ENCODE results near the gene WASHC2A. TPM values are rescaled to one million over a fixed set of nuclear protein-coding genes. Genes with fewer than 3 reads are reported as not detected.
"Not testable (repeated sequence)": the region's sequence is repeated elsewhere in the genome, so short reads cannot be mapped to it uniquely, and the experiment has no call there.

The WASHC2A gene
- polyA plus RNA-seq, 1 donor (not counting 4 experiments of a cell fraction or from before 2014, with no cell fraction given): 38.0 TPM

DNA sequence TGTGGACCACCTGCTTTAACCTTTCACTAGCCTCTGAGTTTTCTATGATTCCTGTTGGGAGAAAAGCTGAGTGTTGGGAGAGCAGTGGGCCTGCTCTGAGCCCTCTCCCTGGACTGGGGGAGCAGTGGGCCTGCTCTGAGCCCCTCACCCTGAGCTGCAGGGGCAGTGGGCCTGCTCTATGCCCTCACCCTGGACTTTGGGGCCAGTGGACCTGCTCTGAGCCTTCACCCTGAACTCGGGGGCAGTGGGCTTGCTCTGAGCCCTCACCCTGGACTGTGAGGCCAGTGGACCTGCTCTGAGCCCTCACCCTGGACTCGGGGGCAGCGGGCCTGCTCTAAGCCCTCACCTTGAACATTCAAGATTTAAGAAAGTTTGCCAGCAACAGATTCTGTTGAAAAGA is 46.1 kb upstream of the WASHC2A start:
- no peak overlapping the region for H3K4me2 ChIP-seq (ENCODE audit: control insufficient read depth, extremely low read depth, insufficient read depth, low read depth, low read length)
- H3K4me3 ChIP-seq (ENCODE audit: control insufficient read depth in 2 of 3, extremely low read depth in 1 of 3, insufficient read depth in 2 of 3, low read depth in 1 of 3, low read length in 3 of 3): no peak overlapping the region
- H3K79me2 ChIP-seq (ENCODE audit: control insufficient read depth, insufficient read depth, low read length): no peaks in the 10 kb centered on the region
- TF ChIP-seq, protein P1, sequence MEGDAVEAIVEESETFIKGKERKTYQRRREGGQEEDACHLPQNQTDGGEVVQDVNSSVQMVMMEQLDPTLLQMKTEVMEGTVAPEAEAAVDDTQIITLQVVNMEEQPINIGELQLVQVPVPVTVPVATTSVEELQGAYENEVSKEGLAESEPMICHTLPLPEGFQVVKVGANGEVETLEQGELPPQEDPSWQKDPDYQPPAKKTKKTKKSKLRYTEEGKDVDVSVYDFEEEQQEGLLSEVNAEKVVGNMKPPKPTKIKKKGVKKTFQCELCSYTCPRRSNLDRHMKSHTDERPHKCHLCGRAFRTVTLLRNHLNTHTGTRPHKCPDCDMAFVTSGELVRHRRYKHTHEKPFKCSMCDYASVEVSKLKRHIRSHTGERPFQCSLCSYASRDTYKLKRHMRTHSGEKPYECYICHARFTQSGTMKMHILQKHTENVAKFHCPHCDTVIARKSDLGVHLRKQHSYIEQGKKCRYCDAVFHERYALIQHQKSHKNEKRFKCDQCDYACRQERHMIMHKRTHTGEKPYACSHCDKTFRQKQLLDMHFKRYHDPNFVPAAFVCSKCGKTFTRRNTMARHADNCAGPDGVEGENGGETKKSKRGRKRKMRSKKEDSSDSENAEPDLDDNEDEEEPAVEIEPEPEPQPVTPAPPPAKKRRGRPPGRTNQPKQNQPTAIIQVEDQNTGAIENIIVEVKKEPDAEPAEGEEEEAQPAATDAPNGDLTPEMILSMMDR (optimal IDR thresholded peaks at IDR 0.05 in 1 of 3, IDR thresholded peaks at IDR 0.05 in 1 of 3, conservative IDR thresholded peaks at IDR 0.05 in 1 of 3; ENCODE audit: extremely low read depth in 1 of 3, insufficient read depth in 2 of 3, low read length in 3 of 3): no peak
- TF ChIP-seq EZH2 (IDR thresholded peaks at IDR 0.05; ENCODE audit: low read length): no peak
- no peak overlapping the region for H3K27ac ChIP-seq (ENCODE audit: control insufficient read depth, insufficient read depth, low read length)
- no peaks in the 10 kb centered on the region for H3K9me1 ChIP-seq (ENCODE audit: control insufficient read depth, extremely low read depth, insufficient read depth, low read length)
- H4K20me1 ChIP-seq (ENCODE audit: control insufficient read depth, extremely low read depth, insufficient read depth, low read length): no peaks in the 10 kb centered on the region
- dilution Hi-C loops (cut with MboI; ENCODE audit: extremely low pct_ligation_motif_present, low sequenced_read_pairs): no loop called here
- H2AFZ ChIP-seq (ENCODE audit: control insufficient read depth, low read length): no peak overlapping the region
- H3K4me1 ChIP-seq (ENCODE audit: control insufficient read depth, extremely low read depth, insufficient read depth, low read length): no peaks in the 10 kb centered on the region
- H3K9me3 ChIP-seq (ENCODE audit: control insufficient read depth, low read depth, low read length): no peaks in the 10 kb centered on the region
- H3K9ac ChIP-seq (ENCODE audit: control insufficient read depth, extremely low read depth, insufficient read depth, low read length): no peak overlapping the region
- no peaks in the 10 kb centered on the region for H3K36me3 ChIP-seq (ENCODE audit: control insufficient read depth in 2 of 2, extremely low read depth in 1 of 2, insufficient read depth in 2 of 2, low read length in 2 of 2)
- peaks cover 17% of the 10 kb centered on the region for H3K27me3 ChIP-seq (ENCODE audit: control insufficient read depth, extremely low read depth, insufficient read depth, low read length)
- no peak for DNase-seq (ENCODE audit: low read depth, low spot score)
- no peak for FAIRE-seq

DNA sequence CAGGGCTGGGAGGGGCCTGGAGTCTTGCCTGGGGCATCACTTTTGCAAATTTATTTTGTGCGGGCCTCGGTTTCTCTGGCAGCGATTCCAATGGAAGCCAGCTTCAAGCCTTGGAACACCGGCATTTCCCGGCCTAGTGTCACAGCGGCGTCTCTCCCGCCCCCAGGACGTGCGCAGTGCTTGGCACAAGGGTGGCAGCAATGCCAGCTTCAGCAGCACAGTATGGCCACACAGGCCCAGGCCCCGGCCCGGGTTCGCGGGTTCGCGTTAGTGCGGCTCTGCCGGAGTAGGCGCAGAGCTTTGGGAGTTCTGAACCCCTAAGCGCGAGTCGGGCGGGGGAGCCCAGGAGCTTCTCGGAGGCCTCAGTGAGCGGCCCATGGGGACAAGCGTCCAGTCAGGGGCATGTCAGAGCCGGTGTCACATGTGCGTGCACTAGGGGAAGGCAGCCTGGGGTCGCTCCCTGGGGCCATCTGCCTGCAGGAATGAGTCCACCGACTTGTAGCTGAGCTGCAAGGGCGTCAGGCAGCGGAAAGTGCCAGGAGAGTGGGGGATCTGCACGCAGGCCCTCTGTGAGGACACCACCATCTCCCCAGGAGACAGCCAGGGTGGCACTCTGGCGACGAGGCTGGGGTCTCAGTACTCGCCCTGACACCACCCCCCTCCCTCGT is 42.9 kb upstream of the WASHC2A start:
- dilution Hi-C loops (cut with MboI; ENCODE audit: extremely low pct_ligation_motif_present, low sequenced_read_pairs); H3K36me3 ChIP-seq (ENCODE audit: control insufficient read depth in 2 of 2, extremely low read depth in 1 of 2, insufficient read depth in 2 of 2, low read length in 2 of 2); H2AFZ ChIP-seq (ENCODE audit: control insufficient read depth, low read length); H4K20me1 ChIP-seq (ENCODE audit: control insufficient read depth, extremely low read depth, insufficient read depth, low read length); H3K9me3 ChIP-seq (ENCODE audit: control insufficient read depth, low read depth, low read length); H3K9ac ChIP-seq (ENCODE audit: control insufficient read depth, extremely low read depth, insufficient read depth, low read length); H3K9me1 ChIP-seq (ENCODE audit: control insufficient read depth, extremely low read depth, insufficient read depth, low read length); H3K79me2 ChIP-seq (ENCODE audit: control insufficient read depth, insufficient read depth, low read length); H3K4me1 ChIP-seq (ENCODE audit: control insufficient read depth, extremely low read depth, insufficient read depth, low read length); FAIRE-seq; H3K4me3 ChIP-seq (ENCODE audit: control insufficient read depth in 2 of 3, extremely low read depth in 1 of 3, insufficient read depth in 2 of 3, low read depth in 1 of 3, low read length in 3 of 3); H3K4me2 ChIP-seq (ENCODE audit: control insufficient read depth, extremely low read depth, insufficient read depth, low read depth, low read length); H3K27ac ChIP-seq (ENCODE audit: control insufficient read depth, insufficient read depth, low read length); DNase-seq (ENCODE audit: low read depth, low spot score): not testable (repeated sequence)
- H3K27me3 ChIP-seq (ENCODE audit: control insufficient read depth, extremely low read depth, insufficient read depth, low read length): peaks cover 17% of the 10 kb centered on the region

DNA sequence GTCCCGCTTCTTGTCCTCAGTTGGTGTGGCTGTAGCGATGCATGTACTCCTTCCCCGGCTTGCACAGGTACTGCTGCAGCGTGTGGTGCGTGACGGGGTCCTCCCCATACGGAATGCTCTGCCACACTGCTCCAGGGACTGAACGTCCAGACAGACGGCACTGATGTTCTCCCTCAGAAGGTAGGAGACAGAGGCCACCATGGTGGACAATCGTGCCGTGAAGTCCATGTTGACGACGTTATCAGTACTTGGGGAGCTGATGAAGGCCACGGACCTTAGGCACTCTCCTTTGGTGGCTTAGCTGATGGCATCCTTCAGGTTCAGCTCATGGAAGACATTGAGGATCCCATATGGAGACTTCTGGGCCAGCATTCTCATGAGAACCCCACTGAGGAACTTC is 42.1 kb upstream of the WASHC2A start:
- no peak for TF ChIP-seq EZH2 (IDR thresholded peaks at IDR 0.05; ENCODE audit: low read length)
- TF ChIP-seq, protein P1 (optimal IDR thresholded peaks at IDR 0.05 in 1 of 3, IDR thresholded peaks at IDR 0.05 in 1 of 3, conservative IDR thresholded peaks at IDR 0.05 in 1 of 3; ENCODE audit: extremely low read depth in 1 of 3, insufficient read depth in 2 of 3, low read length in 3 of 3): no peak
- FAIRE-seq (no peak), DNase-seq (ENCODE audit: low read depth, low spot score) (no peak)
- H3K9me3 ChIP-seq (ENCODE audit: control insufficient read depth, low read depth, low read length): no peaks in the 10 kb centered on the region
- H3K9me1 ChIP-seq (ENCODE audit: control insufficient read depth, extremely low read depth, insufficient read depth, low read length): no peaks in the 10 kb centered on the region
- dilution Hi-C loops (cut with MboI; ENCODE audit: extremely low pct_ligation_motif_present, low sequenced_read_pairs): no loop called here
- H3K4me3 ChIP-seq (ENCODE audit: control insufficient read depth in 2 of 3, extremely low read depth in 1 of 3, insufficient read depth in 2 of 3, low read depth in 1 of 3, low read length in 3 of 3): no peak overlapping the region
- no peaks in the 10 kb centered on the region for H4K20me1 ChIP-seq (ENCODE audit: control insufficient read depth, extremely low read depth, insufficient read depth, low read length)
- H2AFZ ChIP-seq (ENCODE audit: control insufficient read depth, low read length): no peak overlapping the region
- no peak overlapping the region for H3K9ac ChIP-seq (ENCODE audit: control insufficient read depth, extremely low read depth, insufficient read depth, low read length)
- no peaks in the 10 kb centered on the region for H3K4me1 ChIP-seq (ENCODE audit: control insufficient read depth, extremely low read depth, insufficient read depth, low read length)
- no peak overlapping the region for H3K4me2 ChIP-seq (ENCODE audit: control insufficient read depth, extremely low read depth, insufficient read depth, low read depth, low read length)
- H3K27ac ChIP-seq (ENCODE audit: control insufficient read depth, insufficient read depth, low read length): no peak overlapping the region
- no peaks in the 10 kb centered on the region for H3K36me3 ChIP-seq (ENCODE audit: control insufficient read depth in 2 of 2, extremely low read depth in 1 of 2, insufficient read depth in 2 of 2, low read length in 2 of 2)
- peaks cover 17% of the 10 kb centered on the region for H3K27me3 ChIP-seq (ENCODE audit: control insufficient read depth, extremely low read depth, insufficient read depth, low read length)
- no peaks in the 10 kb centered on the region for H3K79me2 ChIP-seq (ENCODE audit: control insufficient read depth, insufficient read depth, low read length)

All from keratinocyte (primary cell).